Measurements from ENCODE around the gene LAMA2.

The LAMA2 gene

DNA sequence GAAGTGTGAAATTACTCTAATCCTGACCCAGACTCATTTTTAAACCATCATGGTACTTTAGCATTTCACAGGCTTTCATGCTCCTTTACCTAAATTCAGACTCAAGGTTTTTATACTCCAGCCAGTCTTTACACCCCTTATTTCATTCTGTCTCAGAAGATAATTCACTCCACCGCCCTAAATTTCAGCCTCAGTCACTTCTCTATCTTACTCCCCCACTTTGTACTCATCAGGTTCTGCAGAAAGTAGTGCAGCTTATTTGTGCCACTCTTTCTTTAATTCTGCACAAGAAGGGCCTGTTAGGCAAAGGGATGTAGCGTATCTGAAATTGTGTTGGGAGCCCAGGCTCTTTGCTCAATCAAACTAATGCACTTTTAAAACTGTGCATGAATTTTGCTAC lies 621.5 kb downstream of the LAMA2 start:
- H3K4me3 ChIP-seq (ENCODE audit: low read depth, low read length), result no peak overlapping the region
- TF ChIP-seq POLR2A (IDR thresholded peaks at IDR 0.05; ENCODE audit: extremely low read depth, insufficient read length) (no peak), MYC (IDR thresholded peaks at IDR 0.05; ENCODE audit: low read depth, low read length) (no peak)
- TF ChIP-seq, protein P1, sequence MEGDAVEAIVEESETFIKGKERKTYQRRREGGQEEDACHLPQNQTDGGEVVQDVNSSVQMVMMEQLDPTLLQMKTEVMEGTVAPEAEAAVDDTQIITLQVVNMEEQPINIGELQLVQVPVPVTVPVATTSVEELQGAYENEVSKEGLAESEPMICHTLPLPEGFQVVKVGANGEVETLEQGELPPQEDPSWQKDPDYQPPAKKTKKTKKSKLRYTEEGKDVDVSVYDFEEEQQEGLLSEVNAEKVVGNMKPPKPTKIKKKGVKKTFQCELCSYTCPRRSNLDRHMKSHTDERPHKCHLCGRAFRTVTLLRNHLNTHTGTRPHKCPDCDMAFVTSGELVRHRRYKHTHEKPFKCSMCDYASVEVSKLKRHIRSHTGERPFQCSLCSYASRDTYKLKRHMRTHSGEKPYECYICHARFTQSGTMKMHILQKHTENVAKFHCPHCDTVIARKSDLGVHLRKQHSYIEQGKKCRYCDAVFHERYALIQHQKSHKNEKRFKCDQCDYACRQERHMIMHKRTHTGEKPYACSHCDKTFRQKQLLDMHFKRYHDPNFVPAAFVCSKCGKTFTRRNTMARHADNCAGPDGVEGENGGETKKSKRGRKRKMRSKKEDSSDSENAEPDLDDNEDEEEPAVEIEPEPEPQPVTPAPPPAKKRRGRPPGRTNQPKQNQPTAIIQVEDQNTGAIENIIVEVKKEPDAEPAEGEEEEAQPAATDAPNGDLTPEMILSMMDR (IDR thresholded peaks at IDR 0.05; ENCODE audit: low read depth, low read length), result no peak
- TF ChIP-seq, protein P2, sequence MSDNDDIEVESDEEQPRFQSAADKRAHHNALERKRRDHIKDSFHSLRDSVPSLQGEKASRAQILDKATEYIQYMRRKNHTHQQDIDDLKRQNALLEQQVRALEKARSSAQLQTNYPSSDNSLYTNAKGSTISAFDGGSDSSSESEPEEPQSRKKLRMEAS (IDR thresholded peaks at IDR 0.05; ENCODE audit: low read depth, low read length), result no peak
- DNase-seq (ENCODE audit: low read depth), result no peak

DNA sequence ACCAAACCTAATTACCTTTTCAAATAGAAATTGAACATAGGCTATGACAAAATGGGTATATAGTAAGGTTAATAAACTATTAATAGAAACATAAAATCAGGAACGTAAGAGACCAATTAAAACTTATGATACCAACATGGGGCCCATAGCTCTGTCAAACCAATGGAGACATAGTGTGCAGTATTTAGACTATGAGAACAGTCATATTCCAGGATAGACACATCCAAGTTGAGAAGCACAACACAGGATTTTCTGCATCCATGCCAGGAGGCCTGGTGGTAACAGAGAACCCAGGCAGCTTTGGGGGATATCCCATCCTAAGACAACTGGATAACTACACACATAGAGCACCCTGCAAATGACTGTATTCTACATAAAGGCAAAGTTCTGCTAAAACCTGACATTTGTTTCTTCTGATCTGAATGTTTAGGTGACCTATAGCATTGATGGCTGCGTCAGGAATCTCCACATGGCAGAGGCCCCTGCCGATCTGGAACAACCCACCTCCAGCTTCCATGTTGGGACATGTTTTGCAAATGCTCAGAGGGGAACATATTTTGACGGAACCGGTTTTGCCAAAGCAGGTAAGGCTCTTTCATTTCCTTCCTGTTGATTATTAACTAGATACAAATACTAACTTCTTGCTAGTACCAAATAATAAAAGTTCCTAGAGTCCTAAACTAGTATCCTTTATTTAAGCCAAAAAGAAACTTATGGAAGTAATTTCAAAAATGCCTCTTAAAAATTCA lies 624.3 kb downstream of the LAMA2 start:
- TF ChIP-seq MYC (IDR thresholded peaks at IDR 0.05; ENCODE audit: low read depth, low read length) (no peak), POLR2A (IDR thresholded peaks at IDR 0.05; ENCODE audit: extremely low read depth, insufficient read length) (no peak)
- TF ChIP-seq, protein P2 (IDR thresholded peaks at IDR 0.05; ENCODE audit: low read depth, low read length), result no peak
- TF ChIP-seq, protein P1 (IDR thresholded peaks at IDR 0.05; ENCODE audit: low read depth, low read length), result no peak
- no peak for DNase-seq (ENCODE audit: low read depth)
- no peak overlapping the region for H3K4me3 ChIP-seq (ENCODE audit: low read depth, low read length)

DNA sequence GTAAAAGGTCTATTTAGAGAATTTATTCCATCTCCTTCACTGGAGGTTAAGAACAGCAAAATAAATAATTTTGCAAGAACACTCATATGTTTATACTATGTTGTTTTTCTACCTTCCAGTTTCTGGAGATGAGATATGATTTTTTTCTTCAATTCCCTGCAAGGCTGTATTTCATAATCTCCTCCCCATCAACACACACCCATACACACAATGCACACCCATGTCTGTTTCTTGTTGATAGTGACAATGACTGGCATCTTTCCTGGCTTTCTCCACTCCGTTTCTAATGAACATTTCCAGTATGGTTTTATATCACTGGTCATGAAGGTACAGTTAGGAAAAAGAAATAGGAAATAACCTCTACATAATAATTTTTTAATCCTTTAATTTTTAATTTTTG lies 624.9 kb downstream of the LAMA2 start:
- no peak for DNase-seq (ENCODE audit: low read depth)
- no peak overlapping the region for H3K4me3 ChIP-seq (ENCODE audit: low read depth, low read length)
- TF ChIP-seq POLR2A (IDR thresholded peaks at IDR 0.05; ENCODE audit: extremely low read depth, insufficient read length) (no peak), MYC (IDR thresholded peaks at IDR 0.05; ENCODE audit: low read depth, low read length) (no peak)
- TF ChIP-seq, protein P1 (IDR thresholded peaks at IDR 0.05; ENCODE audit: low read depth, low read length), result no peak
- TF ChIP-seq, protein P2 (IDR thresholded peaks at IDR 0.05; ENCODE audit: low read depth, low read length), result no peak

DNA sequence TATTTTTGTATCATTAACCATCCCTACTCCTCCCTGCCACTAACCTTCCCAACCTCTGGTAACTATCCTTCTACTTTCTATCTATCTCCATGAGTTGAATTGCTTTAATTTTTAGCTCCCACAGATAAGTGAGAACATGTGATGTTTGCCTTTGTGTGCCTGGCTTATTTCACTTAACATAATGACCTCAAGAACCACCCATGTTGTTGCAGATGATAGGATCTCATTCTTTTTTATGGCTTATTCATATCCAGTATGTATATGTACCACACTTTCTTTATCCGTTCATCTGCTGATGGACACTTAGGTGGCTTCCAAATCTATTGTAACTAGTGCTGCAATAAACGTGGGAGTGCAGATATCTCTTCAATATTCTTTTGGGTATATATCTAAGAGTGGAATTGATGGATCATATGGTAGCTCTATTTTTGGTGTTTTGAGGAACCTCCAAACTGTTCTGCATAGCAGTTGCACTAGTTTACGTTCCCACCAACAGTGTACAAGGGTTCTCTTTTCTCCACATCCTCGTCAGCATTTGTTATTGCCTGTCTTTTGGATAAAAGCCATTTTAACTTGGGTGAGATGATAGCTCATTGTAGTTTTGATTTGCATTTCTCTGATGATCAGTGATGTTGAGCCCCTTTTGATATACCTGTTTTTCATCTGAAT lies 625.7 kb downstream of the LAMA2 start:
- H3K4me3 ChIP-seq (ENCODE audit: low read depth, low read length), result no peak overlapping the region
- no peak for DNase-seq (ENCODE audit: low read depth)
- TF ChIP-seq, protein P1 (IDR thresholded peaks at IDR 0.05; ENCODE audit: low read depth, low read length), result no peak
- TF ChIP-seq POLR2A (IDR thresholded peaks at IDR 0.05; ENCODE audit: extremely low read depth, insufficient read length), result no peak
- TF ChIP-seq, protein P2 (IDR thresholded peaks at IDR 0.05; ENCODE audit: low read depth, low read length), result no peak
- TF ChIP-seq MYC (IDR thresholded peaks at IDR 0.05; ENCODE audit: low read depth, low read length), result no peak

DNA sequence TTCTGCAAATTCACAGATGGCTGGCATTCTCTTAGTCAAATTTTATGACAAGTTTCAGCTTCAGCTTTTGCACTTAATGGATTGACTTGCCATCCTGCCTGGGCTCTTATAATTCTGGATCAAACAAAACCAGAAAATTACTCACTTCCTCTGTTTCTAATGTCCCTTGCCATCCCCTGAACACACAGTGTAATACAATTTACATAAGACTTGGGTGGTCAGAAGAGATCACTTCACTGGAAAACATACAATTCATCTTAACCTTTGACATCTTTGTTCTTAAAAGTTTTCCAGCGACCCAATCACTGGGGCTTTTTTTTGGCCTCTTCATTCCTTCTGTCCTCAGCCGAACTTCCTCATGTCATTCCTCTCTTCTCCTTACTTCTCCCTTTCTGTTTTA lies 628.0 kb downstream of the LAMA2 start:
- no peak overlapping the region for H3K4me3 ChIP-seq (ENCODE audit: low read depth, low read length)
- TF ChIP-seq, protein P1 (IDR thresholded peaks at IDR 0.05; ENCODE audit: low read depth, low read length), result no peak
- TF ChIP-seq, protein P2 (IDR thresholded peaks at IDR 0.05; ENCODE audit: low read depth, low read length), result no peak
- TF ChIP-seq MYC (IDR thresholded peaks at IDR 0.05; ENCODE audit: low read depth, low read length), result no peak
- TF ChIP-seq POLR2A (IDR thresholded peaks at IDR 0.05; ENCODE audit: extremely low read depth, insufficient read length), result no peak
- no peak for DNase-seq (ENCODE audit: low read depth)

Data from NB4 (cell line).